Naive thymus-derived CD8-positive, alpha-beta T cell (primary cell): ENCODE data around the gene STAP1. TPM values are rescaled to one million over a fixed set of nuclear protein-coding genes. Genes with fewer than 3 reads are reported as not detected.
A peak's percentile ranks its signal among the peaks of the same experiment; 100 is the strongest.
"Not testable (repeated sequence)": the region's sequence is repeated elsewhere in the genome, so short reads cannot be mapped to it uniquely, and the experiment has no call there.

Experiments used
- ATAC-seq, 2 donors: fragments of 150-1000 bp; cut with Tn5 transposase in 1 of 2; sonication (Bioruptor Pico), chemical (Tn5 transposase) in 1 of 2; 1 replicate in 1 of 2; 2 replicates in 1 of 2; pipeline ENCODE4 v1.10.0; 2021; ENCODE audit warnings: mild to moderate bottlenecking in 2 of 2, moderate library complexity in 2 of 2
- POLR2A ChIA-PET: fragments of 350-600 bp; sonication (Branson Sonifier 250); formaldehyde crosslinking; loops from one replicate; lab custom pipeline; 2021; ENCODE audit warnings: antibody characterized with exemption; lab: Charles Lee
- DNase-seq, 10 donors: peaks; one replicate each; pipeline versions ENCODE4 v3.0.0 to v3.0.0-alpha.2; 2020 to 2022
- H3K27ac Mint-ChIP-seq, 10 donors: one replicate each; pipeline ENCODE4 v1.8.0; 2020 to 2022; ENCODE audit warnings: mild to moderate bottlenecking in 10 of 10, mixed read lengths in 10 of 10, moderate library complexity in 4 of 10, inconsistent platforms in 1 of 10
- H3K27me3 Mint-ChIP-seq, 5 donors: one replicate each; pipeline ENCODE4 v1.8.0; 2021 to 2022; ENCODE audit warnings: mixed read lengths in 5 of 5
- H3K36me3 Mint-ChIP-seq, 3 donors: one replicate each; pipeline ENCODE4 v1.8.0; 2020 to 2022; ENCODE audit warnings: mixed read lengths in 3 of 3, mild to moderate bottlenecking in 2 of 3, inconsistent platforms in 1 of 3
- H3K4me1 Mint-ChIP-seq, 4 donors: one replicate each; pipeline ENCODE4 v1.8.0; 2021 to 2022; ENCODE audit warnings: mixed read lengths in 4 of 4
- H3K4me3 Mint-ChIP-seq, 10 donors: one replicate each; pipeline ENCODE4 v1.8.0; 2020 to 2022; ENCODE audit warnings: mild to moderate bottlenecking in 10 of 10, mixed read lengths in 10 of 10, moderate library complexity in 6 of 10, inconsistent platforms in 1 of 10
- H3K9me3 Mint-ChIP-seq, 9 donors: one replicate each; pipeline ENCODE4 v1.8.0; 2020 to 2022; ENCODE audit warnings: mixed read lengths in 9 of 9, mild to moderate bottlenecking in 3 of 9, inconsistent platforms in 1 of 9, moderate library complexity in 1 of 9
- polyA plus RNA-seq, 3 donors: library from polyadenylated mRNA; unstranded; fragments of 300-500 nt; fragmentation: Illumina TruSeq; gene quantifications; one replicate each; pipeline ENCODE4 v1.2.3, GENCODE V29; 2021
- total RNA-seq, 8 experiments: library from RNA in 2 of 8; stranded (reverse) in 2 of 8; gene quantifications; one replicate each; pipeline ENCODE4 v1.2.3 and lab custom pipeline; 2021 to 2026

Gene STAP1
- total and polyA plus RNA-seq, 5 experiments from 2014 or later, result 0.59 to 4.0 (median 1.1) TPM

- H3K4me3 Mint-ChIP-seq, DNase-seq, H3K27me3 Mint-ChIP-seq, ATAC-seq, H3K9me3 Mint-ChIP-seq, H3K27ac Mint-ChIP-seq, H3K4me1 Mint-ChIP-seq, POLR2A ChIA-PET: not testable (repeated sequence)
- peaks cover 11 to 70% (median 41%) of the 10 kb centered on the region in 3 donors for H3K36me3 Mint-ChIP-seq
These were observed 78.5 kb downstream of the STAP1 start for GRCh38 chr4:67636978-67637377.

GRCh38 chr4:67638136-67638535 lies 79.6 kb downstream of the STAP1 start:
- H3K27me3 Mint-ChIP-seq, result no peaks in the 10 kb centered on the region
- no peak overlapping the region for H3K4me3 Mint-ChIP-seq
- no peak for DNase-seq
- H3K4me1 Mint-ChIP-seq, result peaks cover 0 to 4% (median under 1%) of the 10 kb centered on the region in 4 donors
- H3K36me3 Mint-ChIP-seq, result peaks cover 11 to 70% (median 31%) of the 10 kb centered on the region in 3 donors
- POLR2A ChIA-PET, result no interaction called here
- H3K27ac Mint-ChIP-seq, result peak overlapping the region in 6 of 10 donors; percentile 33 to 73 (median 64)
- H3K9me3 Mint-ChIP-seq, result no peaks in the 10 kb centered on the region
- ATAC-seq, result no peak

DNA sequence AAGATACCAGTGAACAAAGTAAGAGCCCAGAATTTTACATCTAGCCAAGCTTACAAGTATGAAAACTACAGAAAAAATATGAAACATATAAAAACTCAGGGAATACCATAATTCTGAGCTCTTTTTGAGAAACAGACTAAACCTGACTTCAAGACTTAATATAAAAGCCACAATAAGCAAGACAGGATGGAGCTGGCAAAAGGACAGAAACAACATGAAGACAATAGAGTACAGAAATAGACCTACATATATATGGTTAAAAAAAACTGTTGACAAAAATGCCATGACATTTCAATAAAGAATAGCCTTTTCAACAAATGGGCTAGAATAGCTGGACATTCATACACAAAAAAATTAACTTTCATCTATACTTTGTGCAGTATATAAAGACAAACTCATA lies 93.0 kb downstream of the STAP1 start:
- peaks cover 0 to 8% (median 4%) of the 10 kb centered on the region in 9 donors for H3K9me3 Mint-ChIP-seq
- no peak for DNase-seq
- no peak overlapping the region for H3K4me3 Mint-ChIP-seq
- ATAC-seq, result no peak
- no peak overlapping the region for H3K27ac Mint-ChIP-seq
- peaks cover 16 to 68% (median 55%) of the 10 kb centered on the region in 3 donors for H3K36me3 Mint-ChIP-seq
- H3K4me1 Mint-ChIP-seq, result peaks cover under 1 to 8% (median 4%) of the 10 kb centered on the region in 4 donors
- POLR2A ChIA-PET, result no interaction called here
- no peaks in the 10 kb centered on the region for H3K27me3 Mint-ChIP-seq

Other genes with a start within 250 kb of the STAP1 start
- gene CENPC, start 13.2 kb upstream of the STAP1 start, total RNA-seq, result 10 to 100 TPM; 56.9 to 65.0 TPM
- gene CENPC, start 13.2 kb upstream of the STAP1 start, polyA plus RNA-seq, result 10 to 100 TPM; 16.1 to 19.7 (median 18.6) TPM
- 10 to 100 TPM; 46.4 to 52.9 TPM for gene UBA6, start 142.4 kb downstream of the STAP1 start, total RNA-seq
- 10 to 100 TPM; 18.2 to 19.5 (median 18.5) TPM for gene UBA6, start 142.4 kb downstream of the STAP1 start, polyA plus RNA-seq
- gene GNRHR, start 195.7 kb downstream of the STAP1 start, total RNA-seq, result not detected
- not detected for gene GNRHR, start 195.7 kb downstream of the STAP1 start, polyA plus RNA-seq